HepG2 (cell line): ENCODE data around the gene DIPK1B. TPM values are rescaled to one million over a fixed set of nuclear protein-coding genes. Genes with fewer than 3 reads are reported as not detected.

Source experiments
- CHD2 ChIP-seq: IDR thresholded peaks from 2 replicates; pipeline ENCODE4 v1.6.1; 2011; ENCODE audit warnings: low read depth, low read length, improper control_type of control experiment
- DR1 ChIP-seq: sonication (generic); formaldehyde crosslinking; IDR thresholded peaks from 2 replicates; pipeline ENCODE4 v1.8.0; 2021; ENCODE audit warnings: mild to moderate bottlenecking, missing genetic modification reagents, inconsistent platforms
- EED ChIP-seq: sonication (generic); formaldehyde crosslinking; IDR thresholded peaks from 2 replicates; pipeline ENCODE4 v1.5.0; 2020; ENCODE audit warnings: mild to moderate bottlenecking, missing genetic modification reagents
- HNF4A ChIP-seq: sonication (generic); formaldehyde crosslinking; IDR thresholded peaks from 2 replicates; pipeline ENCODE4 v1.4.0; 2020; ENCODE audit warnings: missing genetic modification reagents
- IRF2 ChIP-seq: IDR thresholded peaks from 2 replicates; pipeline ENCODE4 v1.6.1; 2018; ENCODE audit warnings: missing genetic modification reagents, missing compliant biosample characterization
- JUND ChIP-seq: sonication (generic); formaldehyde crosslinking; IDR thresholded peaks from 2 replicates; pipeline ENCODE4 v1.8.0; 2022; ENCODE audit warnings: mild to moderate bottlenecking, missing genetic modification reagents
- LCORL ChIP-seq, 2 experiments: fragments of 450-650 bp in 1 of 2; sonication (generic) in 1 of 2; formaldehyde crosslinking in 1 of 2; IDR thresholded peaks; 2 replicates each; pipeline versions ENCODE4 v1.5.0 to v1.6.1; 2017 to 2020; ENCODE audit warnings: antibody characterized with exemption in 1 of 2, missing genetic modification reagents in 1 of 2
- NCOA2 ChIP-seq: sonication (generic); formaldehyde crosslinking; IDR thresholded peaks from 2 replicates; pipeline ENCODE4 v1.8.0; 2022; ENCODE audit warnings: inconsistent platforms
- NFATC3 ChIP-seq: sonication (generic); formaldehyde crosslinking; IDR thresholded peaks from 2 replicates; pipeline ENCODE4 v1.5.1; 2020; ENCODE audit warnings: mild to moderate bottlenecking, missing genetic modification reagents
- RAD51 ChIP-seq: fragments of 450-650 bp; IDR thresholded peaks from 2 replicates; pipeline ENCODE4 v1.6.1; 2016; ENCODE audit warnings: borderline replicate concordance
- SP4 ChIP-seq: sonication (generic); formaldehyde crosslinking; IDR thresholded peaks from 2 replicates; pipeline ENCODE4 v1.8.1; 2023; ENCODE audit warnings: mild to moderate bottlenecking, missing genetic modification reagents
- TBX2 ChIP-seq: sonication (generic); formaldehyde crosslinking; IDR thresholded peaks from 2 replicates; pipeline ENCODE4 v1.5.0; 2020; ENCODE audit warnings: missing genetic modification reagents, mild to moderate bottlenecking, borderline replicate concordance
- ZNF136 ChIP-seq: sonication (generic); formaldehyde crosslinking; IDR thresholded peaks from 2 replicates; pipeline ENCODE4 v1.8.1; 2022; ENCODE audit warnings: low read depth, mild to moderate bottlenecking, moderate library complexity, missing genetic modification reagents
- ZNF207 ChIP-seq: fragments of 450-650 bp; IDR thresholded peaks from 2 replicates; pipeline ENCODE4 v1.6.1; 2016; ENCODE audit warnings: antibody characterized with exemption, borderline replicate concordance
- ZNF24 ChIP-seq: fragments of 450-650 bp; IDR thresholded peaks from 2 replicates; pipeline ENCODE4 v1.6.1; 2017; ENCODE audit warnings: antibody characterized with exemption, mild to moderate bottlenecking
- ZNF773 ChIP-seq: sonication (generic); formaldehyde crosslinking; IDR thresholded peaks from 2 replicates; pipeline ENCODE4 v1.4.0; 2020; ENCODE audit warnings: missing genetic modification reagents, borderline replicate concordance
- ZNF878 ChIP-seq: sonication (generic); formaldehyde crosslinking; IDR thresholded peaks from 2 replicates; pipeline ENCODE4 v1.8.1; 2023; ENCODE audit warnings: mild to moderate bottlenecking, missing genetic modification reagents, moderate library complexity
- polyA plus RNA-seq, 8 experiments: library from polyadenylated mRNA; depleted of rRNA in 3 of 8; stranded (reverse) in 7 of 8; unstranded in 1 of 8; fragments of >200 nt; fragmentation: Illumina TruSeq in 4 of 8; extraction: Trizol in 4 of 8; gene quantifications; 2 replicates each; pipeline versions ENCODE4 v1.2.1 to v1.2.3, GENCODE V29; 2011 to 2016; ENCODE audit warnings: low read depth in 4 of 8, missing spikeins in 1 of 8, mixed read lengths in 1 of 8; ENCODE audit not compliant: insufficient read depth in 1 of 8
- total RNA-seq, 5 experiments: library from RNA; depleted of rRNA; stranded (reverse); fragments of >200 nt; fragmentation: Illumina TruSeq; extraction: Trizol; gene quantifications; 2 replicates each; pipeline ENCODE4 v1.2.3, GENCODE V29; 2016; ENCODE audit warnings: low read depth in 1 of 5
- TF ChIP-seq, protein P1 (sequence below): IDR thresholded peaks from 2 replicates; pipeline ENCODE4 v1.6.1; 2012; ENCODE audit warnings: low read depth, low read length, improper control_type of control experiment
- TF ChIP-seq, protein P2 (sequence below): sonication (generic); formaldehyde crosslinking; IDR thresholded peaks from 2 replicates; pipeline ENCODE4 v1.4.0; 2020; ENCODE audit warnings: missing genetic modification reagents
- TF ChIP-seq, protein P3 (sequence below): sonication (generic); formaldehyde crosslinking; IDR thresholded peaks from 2 replicates; pipeline ENCODE4 v1.8.1; 2023; ENCODE audit warnings: mild to moderate bottlenecking, missing genetic modification reagents
- TF ChIP-seq, protein P4 (sequence below): IDR thresholded peaks from 2 replicates; pipeline ENCODE4 v1.6.1; 2012; ENCODE audit warnings: inconsistent platforms
- TF ChIP-seq, protein P5 (sequence below): sonication (generic); formaldehyde crosslinking; IDR thresholded peaks from 2 replicates; pipeline ENCODE4 v1.4.0; 2020; ENCODE audit warnings: mild to moderate bottlenecking, missing genetic modification reagents
- TF ChIP-seq, protein P6 (sequence below): IDR thresholded peaks from 2 replicates; pipeline ENCODE4 v1.6.1; 2016
- TF ChIP-seq, protein P7 (sequence below): sonication (generic); formaldehyde crosslinking; IDR thresholded peaks from 2 replicates; pipeline ENCODE4 v1.8.1; 2023; ENCODE audit warnings: mild to moderate bottlenecking, moderate library complexity, missing genetic modification reagents

DIPK1B gene
- total and polyA plus RNA-seq, 2 of the 13 experiments (the other 11 are each of a cell fraction or from before 2014, with no cell fraction given), result 0.18 to 3.9 TPM

DNA sequence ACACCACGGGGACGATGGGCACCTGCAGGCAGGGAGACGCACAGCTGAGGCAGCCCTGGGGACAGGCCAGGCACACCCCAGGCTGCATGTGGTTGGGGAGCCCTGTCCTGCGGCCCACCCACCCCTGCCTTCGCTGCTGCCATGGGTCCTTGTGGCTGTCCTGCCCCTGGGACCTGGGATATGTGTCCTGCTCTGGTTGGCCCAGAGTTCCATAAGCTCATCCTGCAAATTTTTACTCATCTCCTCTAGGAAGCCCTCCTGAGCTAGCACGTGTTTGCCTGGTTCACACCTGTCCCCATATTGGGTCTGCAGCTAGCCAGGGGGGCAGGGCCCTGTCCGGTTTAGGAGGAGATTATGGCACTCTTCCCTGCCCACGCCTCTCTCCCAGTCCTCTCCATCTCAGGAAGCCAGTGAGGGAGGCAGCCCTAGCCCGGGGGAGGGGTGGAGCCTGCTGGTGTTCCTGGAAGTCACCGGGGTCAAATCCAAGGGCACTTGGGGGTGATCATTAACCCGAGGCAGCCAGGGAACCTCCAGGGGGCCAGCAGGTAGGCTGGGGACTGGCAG, 37.5 kb upstream of the DIPK1B start (continued):
- TF ChIP-seq, protein P1, sequence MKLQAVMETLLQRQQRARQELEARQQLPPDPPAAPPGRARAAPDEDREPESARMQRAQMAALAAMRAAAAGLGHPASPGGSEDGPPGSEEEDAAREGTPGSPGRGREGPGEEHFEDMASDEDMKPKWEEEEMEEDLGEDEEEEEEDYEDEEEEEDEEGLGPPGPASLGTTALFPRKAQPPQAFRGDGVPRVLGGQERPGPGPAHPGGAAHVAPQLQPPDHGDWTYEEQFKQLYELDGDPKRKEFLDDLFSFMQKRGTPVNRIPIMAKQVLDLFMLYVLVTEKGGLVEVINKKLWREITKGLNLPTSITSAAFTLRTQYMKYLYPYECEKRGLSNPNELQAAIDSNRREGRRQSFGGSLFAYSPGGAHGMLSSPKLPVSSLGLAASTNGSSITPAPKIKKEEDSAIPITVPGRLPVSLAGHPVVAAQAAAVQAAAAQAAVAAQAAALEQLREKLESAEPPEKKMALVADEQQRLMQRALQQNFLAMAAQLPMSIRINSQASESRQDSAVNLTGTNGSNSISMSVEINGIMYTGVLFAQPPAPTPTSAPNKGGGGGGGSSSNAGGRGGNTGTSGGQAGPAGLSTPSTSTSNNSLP, result no peak
- TF ChIP-seq RAD51, result no peak
- no peak for TF ChIP-seq DR1 (CRISPR knock-in tag)
- TF ChIP-seq, protein P2, sequence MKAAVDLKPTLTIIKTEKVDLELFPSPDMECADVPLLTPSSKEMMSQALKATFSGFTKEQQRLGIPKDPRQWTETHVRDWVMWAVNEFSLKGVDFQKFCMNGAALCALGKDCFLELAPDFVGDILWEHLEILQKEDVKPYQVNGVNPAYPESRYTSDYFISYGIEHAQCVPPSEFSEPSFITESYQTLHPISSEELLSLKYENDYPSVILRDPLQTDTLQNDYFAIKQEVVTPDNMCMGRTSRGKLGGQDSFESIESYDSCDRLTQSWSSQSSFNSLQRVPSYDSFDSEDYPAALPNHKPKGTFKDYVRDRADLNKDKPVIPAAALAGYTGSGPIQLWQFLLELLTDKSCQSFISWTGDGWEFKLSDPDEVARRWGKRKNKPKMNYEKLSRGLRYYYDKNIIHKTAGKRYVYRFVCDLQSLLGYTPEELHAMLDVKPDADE, result no peak
- TF ChIP-seq, protein P3, sequence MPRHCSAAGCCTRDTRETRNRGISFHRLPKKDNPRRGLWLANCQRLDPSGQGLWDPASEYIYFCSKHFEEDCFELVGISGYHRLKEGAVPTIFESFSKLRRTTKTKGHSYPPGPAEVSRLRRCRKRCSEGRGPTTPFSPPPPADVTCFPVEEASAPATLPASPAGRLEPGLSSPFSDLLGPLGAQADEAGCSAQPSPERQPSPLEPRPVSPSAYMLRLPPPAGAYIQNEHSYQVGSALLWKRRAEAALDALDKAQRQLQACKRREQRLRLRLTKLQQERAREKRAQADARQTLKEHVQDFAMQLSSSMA (CRISPR knock-in tag), result no peak
- TF ChIP-seq ZNF207, result no peak
- TF ChIP-seq, protein P4, sequence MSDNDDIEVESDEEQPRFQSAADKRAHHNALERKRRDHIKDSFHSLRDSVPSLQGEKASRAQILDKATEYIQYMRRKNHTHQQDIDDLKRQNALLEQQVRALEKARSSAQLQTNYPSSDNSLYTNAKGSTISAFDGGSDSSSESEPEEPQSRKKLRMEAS, result no peak
- 0 out of 2 replicates have a peak, but pooled peaks have one; percentile 24 for TF ChIP-seq HNF4A (CRISPR knock-in tag)
- TF ChIP-seq, protein P5, sequence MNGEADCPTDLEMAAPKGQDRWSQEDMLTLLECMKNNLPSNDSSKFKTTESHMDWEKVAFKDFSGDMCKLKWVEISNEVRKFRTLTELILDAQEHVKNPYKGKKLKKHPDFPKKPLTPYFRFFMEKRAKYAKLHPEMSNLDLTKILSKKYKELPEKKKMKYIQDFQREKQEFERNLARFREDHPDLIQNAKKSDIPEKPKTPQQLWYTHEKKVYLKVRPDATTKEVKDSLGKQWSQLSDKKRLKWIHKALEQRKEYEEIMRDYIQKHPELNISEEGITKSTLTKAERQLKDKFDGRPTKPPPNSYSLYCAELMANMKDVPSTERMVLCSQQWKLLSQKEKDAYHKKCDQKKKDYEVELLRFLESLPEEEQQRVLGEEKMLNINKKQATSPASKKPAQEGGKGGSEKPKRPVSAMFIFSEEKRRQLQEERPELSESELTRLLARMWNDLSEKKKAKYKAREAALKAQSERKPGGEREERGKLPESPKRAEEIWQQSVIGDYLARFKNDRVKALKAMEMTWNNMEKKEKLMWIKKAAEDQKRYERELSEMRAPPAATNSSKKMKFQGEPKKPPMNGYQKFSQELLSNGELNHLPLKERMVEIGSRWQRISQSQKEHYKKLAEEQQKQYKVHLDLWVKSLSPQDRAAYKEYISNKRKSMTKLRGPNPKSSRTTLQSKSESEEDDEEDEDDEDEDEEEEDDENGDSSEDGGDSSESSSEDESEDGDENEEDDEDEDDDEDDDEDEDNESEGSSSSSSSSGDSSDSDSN (CRISPR knock-in tag), result no peak
- peak; percentile 69 for TF ChIP-seq TBX2 (CRISPR knock-in tag)
- peak; percentile 71 for TF ChIP-seq NCOA2 (CRISPR knock-in tag)
- no peak for TF ChIP-seq ZNF878 (CRISPR knock-in tag)
- 0 out of 2 replicates have a peak, but pooled peaks have one; percentile 36 for TF ChIP-seq IRF2 (CRISPR knock-in tag)
- TF ChIP-seq, protein P6, sequence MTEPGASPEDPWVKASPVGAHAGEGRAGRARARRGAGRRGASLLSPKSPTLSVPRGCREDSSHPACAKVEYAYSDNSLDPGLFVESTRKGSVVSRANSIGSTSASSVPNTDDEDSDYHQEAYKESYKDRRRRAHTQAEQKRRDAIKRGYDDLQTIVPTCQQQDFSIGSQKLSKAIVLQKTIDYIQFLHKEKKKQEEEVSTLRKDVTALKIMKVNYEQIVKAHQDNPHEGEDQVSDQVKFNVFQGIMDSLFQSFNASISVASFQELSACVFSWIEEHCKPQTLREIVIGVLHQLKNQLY (CRISPR knock-in tag), result 0 out of 2 replicates have a peak, but pooled peaks have one; percentile 26
- TF ChIP-seq, protein P7, sequence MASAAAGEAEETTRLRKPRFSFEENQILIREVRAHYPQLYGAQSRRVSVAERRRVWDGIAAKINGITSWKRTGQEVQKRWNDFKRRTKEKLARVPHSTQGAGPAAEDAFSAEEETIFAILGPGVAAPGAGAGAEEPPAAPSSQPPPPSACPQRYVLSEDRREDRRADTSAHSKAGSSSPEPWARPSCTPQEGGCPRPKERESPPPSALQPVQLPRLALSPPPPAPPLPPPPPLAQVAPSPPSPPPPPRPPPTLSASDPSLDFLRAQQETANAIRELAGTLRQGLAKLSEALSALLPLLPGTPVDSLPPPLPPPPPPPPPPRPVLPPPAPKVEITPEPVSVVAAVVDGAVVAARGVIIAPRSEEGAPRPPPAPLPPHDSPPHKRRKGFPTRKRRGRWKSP (CRISPR knock-in tag), result no peak
- TF ChIP-seq EED (CRISPR knock-in tag), result no peak
- no peak for TF ChIP-seq JUND (CRISPR knock-in tag)
- TF ChIP-seq ZNF24, result no peak
- TF ChIP-seq ZNF136, result no peak
- TF ChIP-seq ZNF773 (CRISPR knock-in tag), result no peak
- no peak for TF ChIP-seq SP4 (CRISPR knock-in tag)
- TF ChIP-seq LCORL (IDR thresholded peaks at IDR 0.05), result no peak
- no peak for TF ChIP-seq LCORL (CRISPR knock-in tag; IDR thresholded peaks at IDR 0.05)
- no peak for TF ChIP-seq NFATC3
- no peak for TF ChIP-seq CHD2
